ENCODE data around the gene CCDC86. TPM values are rescaled to one million over a fixed set of nuclear protein-coding genes. Genes with fewer than 3 reads are reported as not detected.

Gene CCDC86
- polyA plus RNA-seq, 1 donor, result 18.0 TPM

- no peak for DNase-seq (ENCODE audit: low read depth)
These were observed 49.3 kb downstream of the CCDC86 start for GRCh38 chr11:60891103-60891741.

- no peak for DNase-seq (ENCODE audit: low read depth)
These were observed 53.8 kb downstream of the CCDC86 start for GRCh38 chr11:60895687-60896086.

- no peak for DNase-seq (ENCODE audit: low read depth)
These were observed 55.6 kb downstream of the CCDC86 start for GRCh38 chr11:60897496-60897895.

- DNase-seq (ENCODE audit: low read depth), result no peak
These were observed 57.4 kb downstream of the CCDC86 start for GRCh38 chr11:60899046-60899936.

- DNase-seq (ENCODE audit: low read depth), result no peak
These were observed 58.1 kb downstream of the CCDC86 start for GRCh38 chr11:60899977-60900376.

Other genes with a start within 250 kb of the CCDC86 start
- gene MS4A8, start 142.5 kb upstream of the CCDC86 start, polyA plus RNA-seq (ENCODE audit: insufficient read length), result 8.0 TPM
- not detected for gene MS4A18, start 117.4 kb upstream of the CCDC86 start, polyA plus RNA-seq (ENCODE audit: insufficient read length)
- not detected for gene MS4A15, start 85.2 kb upstream of the CCDC86 start, polyA plus RNA-seq (ENCODE audit: insufficient read length)
- gene MS4A10, start 56.8 kb upstream of the CCDC86 start, polyA plus RNA-seq (ENCODE audit: insufficient read length), result 0.08 TPM
- gene PTGDR2, start 13.8 kb downstream of the CCDC86 start, polyA plus RNA-seq (ENCODE audit: insufficient read length), result 1.4 TPM
- not detected for gene ZP1, start 25.4 kb downstream of the CCDC86 start, polyA plus RNA-seq (ENCODE audit: insufficient read length)
- 56.6 TPM for gene PRPF19, start 64.5 kb downstream of the CCDC86 start, polyA plus RNA-seq (ENCODE audit: insufficient read length)
- gene TMEM109, start 72.0 kb downstream of the CCDC86 start, polyA plus RNA-seq (ENCODE audit: insufficient read length), result 99.9 TPM
- gene TMEM132A, start 82.3 kb downstream of the CCDC86 start, polyA plus RNA-seq (ENCODE audit: insufficient read length), result 36.0 TPM
- gene SLC15A3, start 110.1 kb downstream of the CCDC86 start, polyA plus RNA-seq (ENCODE audit: insufficient read length), result 18.2 TPM
- 0.83 TPM for gene CD6, start 129.6 kb downstream of the CCDC86 start, polyA plus RNA-seq (ENCODE audit: insufficient read length)